ENCODE results near the gene ALCAM.

ALCAM gene

DNA sequence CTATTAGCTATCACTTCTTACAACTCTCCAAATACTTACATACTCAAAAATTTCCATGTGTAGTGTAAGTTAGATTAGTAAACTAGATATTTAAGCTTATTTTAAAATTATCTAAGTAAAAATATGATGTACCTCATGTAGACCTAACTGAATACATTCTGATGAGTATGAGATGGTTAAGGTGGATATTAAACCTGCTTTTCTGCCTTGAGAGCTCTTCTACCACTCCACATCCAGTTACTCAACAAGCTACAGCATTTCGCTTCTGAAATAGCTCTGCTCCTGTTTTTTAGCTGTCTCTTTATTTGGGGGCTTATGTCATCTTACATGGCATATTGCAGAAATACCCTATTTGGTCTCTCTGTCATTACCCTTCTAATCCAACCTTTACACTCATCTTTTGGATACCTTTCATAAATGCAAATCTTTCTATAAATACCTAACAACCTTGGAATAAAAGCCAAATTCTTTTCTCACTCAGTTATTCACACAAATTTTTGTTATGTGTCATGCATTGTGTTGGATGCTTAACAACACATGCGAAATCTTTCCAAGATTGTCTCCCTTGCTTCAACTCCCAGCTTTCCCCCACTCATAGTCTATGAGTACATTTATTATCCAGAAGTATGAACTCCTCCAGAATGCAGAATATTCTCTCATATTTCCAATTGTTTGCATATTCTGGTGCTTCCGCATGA, 92.0 kb downstream of the ALCAM start:
- no peak for DNase-seq (ENCODE audit: low read depth)
- TF ChIP-seq, protein P1, sequence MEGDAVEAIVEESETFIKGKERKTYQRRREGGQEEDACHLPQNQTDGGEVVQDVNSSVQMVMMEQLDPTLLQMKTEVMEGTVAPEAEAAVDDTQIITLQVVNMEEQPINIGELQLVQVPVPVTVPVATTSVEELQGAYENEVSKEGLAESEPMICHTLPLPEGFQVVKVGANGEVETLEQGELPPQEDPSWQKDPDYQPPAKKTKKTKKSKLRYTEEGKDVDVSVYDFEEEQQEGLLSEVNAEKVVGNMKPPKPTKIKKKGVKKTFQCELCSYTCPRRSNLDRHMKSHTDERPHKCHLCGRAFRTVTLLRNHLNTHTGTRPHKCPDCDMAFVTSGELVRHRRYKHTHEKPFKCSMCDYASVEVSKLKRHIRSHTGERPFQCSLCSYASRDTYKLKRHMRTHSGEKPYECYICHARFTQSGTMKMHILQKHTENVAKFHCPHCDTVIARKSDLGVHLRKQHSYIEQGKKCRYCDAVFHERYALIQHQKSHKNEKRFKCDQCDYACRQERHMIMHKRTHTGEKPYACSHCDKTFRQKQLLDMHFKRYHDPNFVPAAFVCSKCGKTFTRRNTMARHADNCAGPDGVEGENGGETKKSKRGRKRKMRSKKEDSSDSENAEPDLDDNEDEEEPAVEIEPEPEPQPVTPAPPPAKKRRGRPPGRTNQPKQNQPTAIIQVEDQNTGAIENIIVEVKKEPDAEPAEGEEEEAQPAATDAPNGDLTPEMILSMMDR (IDR thresholded peaks at IDR 0.05; ENCODE audit: low read depth, low read length, missing control alignments) = no peak
- H3K4me3 ChIP-seq (ENCODE audit: low read depth, low read length) = no peak overlapping the region

DNA sequence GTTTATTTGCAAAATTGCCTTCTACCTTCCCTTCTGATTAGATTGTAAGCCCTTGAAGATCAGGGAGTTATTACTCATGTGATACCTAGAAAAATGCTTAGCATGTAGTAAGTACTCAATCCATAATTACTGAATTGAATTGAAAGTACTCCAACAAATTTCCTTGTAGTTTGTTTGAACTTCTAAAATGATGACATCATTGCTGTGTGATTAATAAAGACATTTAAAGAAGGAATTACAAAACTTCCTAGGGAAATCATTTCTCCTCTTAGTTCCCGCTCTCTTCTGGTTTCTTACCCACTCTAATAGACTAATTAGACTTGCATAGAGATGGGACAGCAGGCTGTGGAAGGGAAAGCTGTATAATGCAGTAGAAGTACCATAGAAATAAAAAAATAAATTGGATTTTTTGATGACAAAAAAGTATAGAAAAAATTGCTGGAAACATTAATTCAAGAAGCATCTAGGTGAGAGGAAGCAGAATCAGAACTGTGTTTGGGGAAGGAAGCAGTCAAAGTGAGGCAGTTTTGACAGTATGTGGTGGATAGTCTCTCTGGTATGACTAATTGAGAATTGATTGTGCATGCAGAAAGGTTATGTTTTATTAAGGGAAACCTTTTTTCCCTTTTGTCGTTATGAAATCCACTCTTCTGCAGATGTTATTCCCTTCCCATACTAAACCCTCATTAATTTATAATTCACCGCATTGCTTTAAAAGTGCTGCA, 93.0 kb downstream of the ALCAM start:
- H3K4me3 ChIP-seq (ENCODE audit: low read depth, low read length) = no peak overlapping the region
- no peak for DNase-seq (ENCODE audit: low read depth)
- TF ChIP-seq, protein P1 (IDR thresholded peaks at IDR 0.05; ENCODE audit: low read depth, low read length, missing control alignments) = no peak

DNA sequence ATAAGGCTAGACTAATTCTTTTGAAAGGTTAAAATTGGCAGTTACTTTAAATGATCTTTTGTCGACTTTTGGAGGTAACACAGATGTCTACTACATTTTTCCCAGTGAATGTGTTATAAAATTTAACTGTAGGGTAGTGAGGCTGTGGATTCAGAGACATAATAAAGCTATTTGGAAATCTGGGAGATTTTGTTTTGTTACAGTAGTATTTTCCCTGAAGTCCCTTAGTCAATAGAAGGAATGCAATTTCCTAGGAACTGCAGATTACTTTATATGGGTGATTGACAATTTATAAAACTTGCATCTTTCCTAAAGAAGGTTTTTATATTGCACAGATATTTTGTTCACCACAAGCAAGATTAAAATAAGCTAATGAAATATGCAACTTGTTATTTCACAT, 96.9 kb downstream of the ALCAM start:
- no peak for DNase-seq (ENCODE audit: low read depth)
- TF ChIP-seq, protein P1 (IDR thresholded peaks at IDR 0.05; ENCODE audit: low read depth, low read length, missing control alignments) = no peak
- H3K4me3 ChIP-seq (ENCODE audit: low read depth, low read length) = no peak overlapping the region

DNA sequence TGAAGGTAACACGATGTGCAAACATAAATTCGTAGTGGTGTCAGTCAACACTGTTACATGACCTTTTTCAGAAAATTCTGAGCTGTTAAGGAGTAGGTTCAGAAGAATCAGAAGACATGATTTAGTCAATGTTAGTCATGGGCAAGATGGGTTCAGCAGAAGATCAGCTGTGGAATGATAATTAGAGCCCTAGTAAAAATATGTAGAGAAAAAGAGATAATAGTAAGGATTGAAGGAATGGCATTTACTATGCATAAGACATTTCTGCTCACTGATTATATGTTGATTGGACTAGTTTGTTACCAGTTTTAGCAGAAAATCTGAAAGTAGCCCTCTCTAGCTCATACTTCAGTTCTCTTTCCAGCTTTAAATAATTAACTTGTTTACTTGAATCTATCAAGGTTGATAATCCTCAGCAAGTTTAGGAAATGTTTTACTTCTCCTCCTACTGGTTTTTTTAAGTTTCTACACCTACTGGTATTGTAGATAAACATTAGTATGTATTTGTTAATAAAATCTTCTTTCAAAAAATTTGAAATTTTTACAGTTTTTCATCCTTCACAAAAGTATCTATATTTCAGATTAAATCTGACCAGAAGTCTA, 98.6 kb downstream of the ALCAM start:
- no peak overlapping the region for H3K4me3 ChIP-seq (ENCODE audit: low read depth, low read length)
- no peak for DNase-seq (ENCODE audit: low read depth)
- TF ChIP-seq, protein P1 (IDR thresholded peaks at IDR 0.05; ENCODE audit: low read depth, low read length, missing control alignments) = no peak

DNA sequence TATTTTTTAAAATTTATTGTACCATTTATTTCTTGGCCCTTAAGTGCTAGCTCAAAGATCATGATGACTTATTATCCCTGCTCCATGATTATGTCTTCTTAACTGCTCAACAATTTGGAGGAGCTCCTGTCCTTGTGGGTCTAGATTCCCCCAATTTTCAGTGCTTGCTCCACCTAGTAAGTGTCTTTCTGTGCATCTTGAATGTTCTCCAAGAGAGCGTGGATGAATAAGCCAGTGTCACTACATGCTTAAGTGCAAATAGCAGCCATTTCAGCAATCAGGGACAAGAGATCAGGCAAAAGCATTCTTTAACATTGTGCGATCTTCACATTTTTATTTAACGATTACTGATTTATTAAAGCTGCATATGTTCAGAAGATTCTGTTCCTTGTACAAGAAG, 99.4 kb downstream of the ALCAM start:
- TF ChIP-seq, protein P1 (IDR thresholded peaks at IDR 0.05; ENCODE audit: low read depth, low read length, missing control alignments) = no peak
- no peak overlapping the region for H3K4me3 ChIP-seq (ENCODE audit: low read depth, low read length)
- no peak for DNase-seq (ENCODE audit: low read depth)

DNA sequence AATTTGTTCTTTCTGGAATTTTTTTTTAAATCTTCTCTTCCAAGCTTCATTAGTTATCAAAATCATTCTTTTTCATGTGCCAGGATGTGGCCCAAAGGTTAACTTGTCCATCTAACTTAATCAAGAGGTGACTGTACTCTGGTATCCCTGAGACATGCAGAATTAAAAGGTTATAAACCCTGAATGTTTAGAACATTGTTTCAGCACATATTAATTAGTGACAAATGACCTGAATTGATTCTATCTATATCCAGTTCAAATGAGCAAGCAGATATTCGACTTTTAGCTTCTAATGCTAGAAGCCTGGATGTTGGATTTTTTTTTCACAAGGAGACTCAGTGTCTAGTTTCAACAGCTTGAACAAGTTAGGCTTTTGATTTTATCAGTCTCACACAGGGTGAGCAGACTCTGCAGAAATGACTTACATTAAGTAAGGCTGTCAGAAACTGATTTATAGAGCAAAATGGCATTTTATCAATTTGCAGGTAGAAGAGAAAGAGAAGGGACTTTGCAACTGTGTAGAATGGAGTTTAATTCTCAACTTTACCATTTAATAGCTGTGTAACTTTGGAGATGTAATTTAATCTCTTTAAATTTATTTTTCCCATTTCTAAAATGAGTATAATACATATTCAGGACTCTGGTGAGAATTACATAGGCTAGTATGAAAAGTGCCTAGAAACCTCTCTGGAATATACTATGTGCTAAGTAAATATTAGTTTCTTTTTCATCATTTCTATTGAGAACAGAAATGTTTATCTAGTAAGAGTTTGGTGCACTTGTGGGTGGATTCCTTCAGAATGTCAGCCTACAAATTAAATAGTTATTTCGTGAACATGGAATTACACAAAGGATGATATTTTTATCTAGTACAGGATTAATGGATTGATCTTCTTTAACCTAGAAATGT, 100.0 kb downstream of the ALCAM start:
- TF ChIP-seq, protein P1 (IDR thresholded peaks at IDR 0.05; ENCODE audit: low read depth, low read length, missing control alignments) = no peak
- no peak for DNase-seq (ENCODE audit: low read depth)
- H3K4me3 ChIP-seq (ENCODE audit: low read depth, low read length) = no peak overlapping the region
